Adrenal gland (tissue), 5 donors: ENCODE data around the gene CACNG6.

Experiments
- POLR2A ChIP-seq, 2 donors: fragments of 450-650 bp; IDR thresholded peaks; one replicate each; pipeline ENCODE4 v1.6.1; 2017; ENCODE audit warnings: antibody characterized with exemption in 2 of 2, mild to moderate bottlenecking in 2 of 2, moderate library complexity in 1 of 2
- TF ChIP-seq, protein P1 (sequence below), 6 experiments: fragments of 450-650 bp in 4 of 6; fragments of 200-600 bp in 2 of 6; sonication (generic) in 1 of 6; IDR thresholded peaks; 1 replicate in 5 of 6; 2 replicates in 1 of 6; pipeline versions ENCODE4 v1.5.1 to v1.8.0; 2016 to 2021; ENCODE audit warnings: antibody characterized with exemption in 6 of 6, mild to moderate bottlenecking in 2 of 6, moderate library complexity in 1 of 6
- donor health status: DM: no; HTN: no; CAD: no.

DNA sequence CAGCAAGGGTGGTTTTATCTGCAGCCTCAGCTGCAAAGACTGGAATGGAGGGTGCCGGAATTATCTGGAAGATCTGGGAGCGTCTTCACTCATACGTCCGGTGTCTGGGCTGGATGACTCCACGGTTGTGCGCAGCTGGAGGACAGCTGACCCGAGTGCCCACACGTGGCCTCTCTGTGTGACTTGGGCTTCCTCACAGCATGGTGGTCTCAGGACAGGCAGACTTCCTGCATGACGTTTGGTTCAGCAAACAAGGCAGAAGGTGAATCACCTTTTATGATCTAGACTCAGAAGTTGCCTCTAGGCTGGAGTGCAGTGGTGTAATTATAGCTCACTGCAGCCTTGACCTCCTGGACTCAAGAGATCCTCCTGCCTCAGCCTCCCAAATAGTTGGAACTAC lies 33.2 kb downstream of the CACNG6 start:
- TF ChIP-seq, protein P1, sequence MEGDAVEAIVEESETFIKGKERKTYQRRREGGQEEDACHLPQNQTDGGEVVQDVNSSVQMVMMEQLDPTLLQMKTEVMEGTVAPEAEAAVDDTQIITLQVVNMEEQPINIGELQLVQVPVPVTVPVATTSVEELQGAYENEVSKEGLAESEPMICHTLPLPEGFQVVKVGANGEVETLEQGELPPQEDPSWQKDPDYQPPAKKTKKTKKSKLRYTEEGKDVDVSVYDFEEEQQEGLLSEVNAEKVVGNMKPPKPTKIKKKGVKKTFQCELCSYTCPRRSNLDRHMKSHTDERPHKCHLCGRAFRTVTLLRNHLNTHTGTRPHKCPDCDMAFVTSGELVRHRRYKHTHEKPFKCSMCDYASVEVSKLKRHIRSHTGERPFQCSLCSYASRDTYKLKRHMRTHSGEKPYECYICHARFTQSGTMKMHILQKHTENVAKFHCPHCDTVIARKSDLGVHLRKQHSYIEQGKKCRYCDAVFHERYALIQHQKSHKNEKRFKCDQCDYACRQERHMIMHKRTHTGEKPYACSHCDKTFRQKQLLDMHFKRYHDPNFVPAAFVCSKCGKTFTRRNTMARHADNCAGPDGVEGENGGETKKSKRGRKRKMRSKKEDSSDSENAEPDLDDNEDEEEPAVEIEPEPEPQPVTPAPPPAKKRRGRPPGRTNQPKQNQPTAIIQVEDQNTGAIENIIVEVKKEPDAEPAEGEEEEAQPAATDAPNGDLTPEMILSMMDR (IDR thresholded peaks at IDR 0.05) = no peak
- no peak for TF ChIP-seq POLR2A (IDR thresholded peaks at IDR 0.05)
